Liver (tissue), 9 donors: ENCODE measurements around the gene ATP6V1C2. TPM values are rescaled to one million over a fixed set of nuclear protein-coding genes. Genes with fewer than 3 reads are reported as not detected.
A peak's percentile ranks its signal among the peaks of the same experiment; 100 is the strongest.

ENCODE experiments used
- DNase-seq: peaks from one replicate; pipeline ENCODE4 v3.0.0-alpha.2; 2017; ENCODE audit warnings: low spot score
- H3K27ac ChIP-seq, 2 donors: one replicate each; pipeline ENCODE4 v1.7.0; 2013; ENCODE audit warnings: inconsistent platforms in 2 of 2, low read length in 2 of 2, control low read depth in 1 of 2, low read depth in 1 of 2, mild to moderate bottlenecking in 1 of 2
- H3K27me3 ChIP-seq, 4 donors: one replicate each; pipeline versions ENCODE4 v1.6.1 to v1.7.0; 2013; ENCODE audit warnings: low read length in 3 of 4, inconsistent platforms in 1 of 4, mild to moderate bottlenecking in 1 of 4, moderate library complexity in 1 of 4; ENCODE audit not compliant: control insufficient read depth in 4 of 4, insufficient read depth in 4 of 4
- H3K36me3 ChIP-seq, 4 donors: one replicate each; pipeline versions ENCODE4 v1.6.1 to v1.7.0; 2013; ENCODE audit warnings: low read length in 3 of 4, mild to moderate bottlenecking in 3 of 4, low read depth in 1 of 4, moderate library complexity in 1 of 4; ENCODE audit not compliant: control insufficient read depth in 4 of 4, insufficient read depth in 3 of 4
- H3K4me1 ChIP-seq, 4 donors: one replicate each; pipeline versions ENCODE4 v1.6.1 to v1.7.0; 2013; ENCODE audit warnings: low read length in 3 of 4, mild to moderate bottlenecking in 3 of 4, moderate library complexity in 1 of 4; ENCODE audit not compliant: control insufficient read depth in 4 of 4, insufficient read depth in 4 of 4
- H3K4me3 ChIP-seq, 3 donors: one replicate each; pipeline versions ENCODE4 v1.6.1 to v1.7.0; 2013; ENCODE audit warnings: low read length in 3 of 3, control low read depth in 1 of 3, low read depth in 1 of 3, mild to moderate bottlenecking in 1 of 3
- H3K9ac ChIP-seq, 2 donors: one replicate each; pipeline ENCODE4 v1.7.0; 2013; ENCODE audit warnings: low read length in 2 of 2, mild to moderate bottlenecking in 2 of 2, moderate library complexity in 2 of 2, control low read depth in 1 of 2, low read depth in 1 of 2
- H3K9me3 ChIP-seq, 4 donors: one replicate each; pipeline versions ENCODE4 v1.6.1 to v1.7.0; 2013; ENCODE audit warnings: low read length in 3 of 4; ENCODE audit not compliant: control insufficient read depth in 4 of 4
- EGR1 ChIP-seq, 2 donors: IDR thresholded peaks; 2 replicates each; pipeline ENCODE4 v1.6.1; 2016 to 2018; ENCODE audit warnings: antibody characterized with exemption in 2 of 2, low read depth in 2 of 2
- FOXA1 ChIP-seq: IDR thresholded peaks from 2 replicates; pipeline ENCODE4 v1.6.1; 2016; ENCODE audit warnings: antibody characterized with exemption
- FOXA2 ChIP-seq: IDR thresholded peaks from 2 replicates; pipeline ENCODE4 v1.6.1; 2016; ENCODE audit warnings: antibody characterized with exemption
- GABPA ChIP-seq, 2 donors: IDR thresholded peaks in 1 of 2; conservative IDR thresholded peaks in 1 of 2; 2 replicates each; pipeline ENCODE4 v1.6.1; 2016; ENCODE audit warnings: antibody characterized with exemption in 2 of 2, mild to moderate bottlenecking in 1 of 2, moderate library complexity in 1 of 2
- HNF4A ChIP-seq, 2 donors: conservative IDR thresholded peaks; 2 replicates each; pipeline ENCODE4 v1.6.1; 2016; ENCODE audit warnings: antibody characterized with exemption in 2 of 2, mild to moderate bottlenecking in 2 of 2
- HNF4G ChIP-seq: IDR thresholded peaks from 2 replicates; pipeline ENCODE4 v1.6.1; 2016; ENCODE audit warnings: antibody characterized with exemption
- JUND ChIP-seq, 2 donors: IDR thresholded peaks; 2 replicates each; pipeline ENCODE4 v1.6.1; 2016; ENCODE audit warnings: antibody characterized with exemption in 2 of 2
- NR2F2 ChIP-seq: IDR thresholded peaks from 2 replicates; pipeline ENCODE4 v1.6.1; 2016; ENCODE audit warnings: antibody characterized with exemption
- RAD21 ChIP-seq, 2 donors: IDR thresholded peaks; 2 replicates each; pipeline ENCODE4 v1.6.1; 2016; ENCODE audit warnings: antibody characterized with exemption in 2 of 2, mild to moderate bottlenecking in 2 of 2
- RXRA ChIP-seq, 2 donors: IDR thresholded peaks; 2 replicates each; pipeline ENCODE4 v1.6.1; 2017 to 2018; ENCODE audit warnings: antibody characterized with exemption in 2 of 2, mild to moderate bottlenecking in 1 of 2
- SP1 ChIP-seq: IDR thresholded peaks from 2 replicates; pipeline ENCODE4 v1.6.1; 2018; ENCODE audit warnings: antibody characterized with exemption, mild to moderate bottlenecking
- YY1 ChIP-seq: IDR thresholded peaks from 2 replicates; pipeline ENCODE4 v1.6.1; 2016; ENCODE audit warnings: antibody characterized with exemption, mild to moderate bottlenecking
- WGBS: extraction: QIAGEN DNeasy Blood & Tissue Kit; methylation state at CpG from one replicate; pipeline ENCODE4 v1.1.7; 2013; 5-methylcytosine and 5-hydroxymethylcytosine counted together
- polyA plus RNA-seq, 2 donors: library from polyadenylated mRNA; stranded (reverse) in 1 of 2; unstranded in 1 of 2; fragments of 200-250 nt in 1 of 2; fragments of >200 nt in 1 of 2; fragmentation: Nextera tagmentation in 1 of 2; extraction: Ambion mirVana in 1 of 2; gene quantifications; one replicate each; pipeline versions ENCODE4 v1.2.1 to v1.2.3, GENCODE V29; 2013 to 2015
- total RNA-seq, 2 donors: library from RNA; depleted of rRNA; stranded (reverse); fragments of >200 nt; gene quantifications; one replicate each; pipeline ENCODE4 v1.2.3, GENCODE V29; 2014
- TF ChIP-seq, protein P1 (sequence below): fragments of 150-350 bp; IDR thresholded peaks from 2 replicates; pipeline ENCODE4 v1.5.1; 2017; ENCODE audit warnings: improper control_type of control experiment, low read depth, low read length; ENCODE audit not compliant: missing input control
- TF ChIP-seq, protein P2 (sequence below): IDR thresholded peaks from 2 replicates; pipeline ENCODE4 v1.6.1; 2016; ENCODE audit warnings: antibody characterized with exemption, mild to moderate bottlenecking
- TF ChIP-seq, protein P3 (sequence below): IDR thresholded peaks from 2 replicates; pipeline ENCODE4 v1.6.1; 2016; ENCODE audit warnings: antibody characterized with exemption
- TF ChIP-seq, protein P4 (sequence below): IDR thresholded peaks from 2 replicates; pipeline ENCODE4 v1.6.1; 2016; ENCODE audit warnings: antibody characterized with exemption
- TF ChIP-seq, protein P5 (sequence below): IDR thresholded peaks from 2 replicates; pipeline ENCODE4 v1.6.1; 2016; ENCODE audit warnings: antibody characterized with exemption
- donor health status: healthy.
- donor health status: healthy.
- donor health status: healthy.
- donor health status: healthy.
- donor health status: healthy.

The ATP6V1C2 gene
- total and polyA plus RNA-seq, 4 donors, result 0.08 to 0.66 (median 0.33) TPM

DNA sequence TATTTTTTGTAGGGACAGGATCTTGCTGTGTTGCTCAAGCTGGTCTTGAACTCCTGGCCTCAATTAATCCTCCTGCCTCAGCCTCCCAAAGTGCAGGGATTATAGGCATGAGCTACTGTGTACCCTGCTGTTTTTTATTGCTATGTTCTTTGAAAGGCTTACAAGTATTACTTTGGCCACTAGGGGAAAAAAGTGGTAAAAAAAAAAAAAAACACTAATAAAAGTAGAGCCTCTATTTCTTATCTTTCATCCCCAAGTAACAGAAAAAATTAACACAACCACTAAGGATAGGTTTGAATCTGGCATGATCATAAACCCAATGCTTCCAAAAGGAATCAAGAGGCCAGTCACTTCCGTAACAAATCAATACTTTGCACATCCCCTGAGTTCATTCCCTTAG lies 43.2 kb upstream of the ATP6V1C2 start:
- Histone ChIP-seq H3K27ac (no peak overlapping the region), H3K4me3 (no peak overlapping the region), H3K9me3 (no peaks in the 10 kb centered on the region), H3K36me3 (peaks cover 5 to 17% (median 9%) of the 10 kb centered on the region in 4 donors), H3K27me3 (no peaks in the 10 kb centered on the region), H3K4me1 (no peaks in the 10 kb centered on the region), H3K9ac (no peak overlapping the region)
- no peak for DNase-seq
- 80% methylated on average over 1 of the region's 1 CpG for WGBS
- TF ChIP-seq EGR1 (IDR thresholded peaks at IDR 0.05; ENCODE audit: low read depth in 2 of 2), result no peak
- TF ChIP-seq, protein P1, sequence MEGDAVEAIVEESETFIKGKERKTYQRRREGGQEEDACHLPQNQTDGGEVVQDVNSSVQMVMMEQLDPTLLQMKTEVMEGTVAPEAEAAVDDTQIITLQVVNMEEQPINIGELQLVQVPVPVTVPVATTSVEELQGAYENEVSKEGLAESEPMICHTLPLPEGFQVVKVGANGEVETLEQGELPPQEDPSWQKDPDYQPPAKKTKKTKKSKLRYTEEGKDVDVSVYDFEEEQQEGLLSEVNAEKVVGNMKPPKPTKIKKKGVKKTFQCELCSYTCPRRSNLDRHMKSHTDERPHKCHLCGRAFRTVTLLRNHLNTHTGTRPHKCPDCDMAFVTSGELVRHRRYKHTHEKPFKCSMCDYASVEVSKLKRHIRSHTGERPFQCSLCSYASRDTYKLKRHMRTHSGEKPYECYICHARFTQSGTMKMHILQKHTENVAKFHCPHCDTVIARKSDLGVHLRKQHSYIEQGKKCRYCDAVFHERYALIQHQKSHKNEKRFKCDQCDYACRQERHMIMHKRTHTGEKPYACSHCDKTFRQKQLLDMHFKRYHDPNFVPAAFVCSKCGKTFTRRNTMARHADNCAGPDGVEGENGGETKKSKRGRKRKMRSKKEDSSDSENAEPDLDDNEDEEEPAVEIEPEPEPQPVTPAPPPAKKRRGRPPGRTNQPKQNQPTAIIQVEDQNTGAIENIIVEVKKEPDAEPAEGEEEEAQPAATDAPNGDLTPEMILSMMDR, result peak; percentile 3

DNA sequence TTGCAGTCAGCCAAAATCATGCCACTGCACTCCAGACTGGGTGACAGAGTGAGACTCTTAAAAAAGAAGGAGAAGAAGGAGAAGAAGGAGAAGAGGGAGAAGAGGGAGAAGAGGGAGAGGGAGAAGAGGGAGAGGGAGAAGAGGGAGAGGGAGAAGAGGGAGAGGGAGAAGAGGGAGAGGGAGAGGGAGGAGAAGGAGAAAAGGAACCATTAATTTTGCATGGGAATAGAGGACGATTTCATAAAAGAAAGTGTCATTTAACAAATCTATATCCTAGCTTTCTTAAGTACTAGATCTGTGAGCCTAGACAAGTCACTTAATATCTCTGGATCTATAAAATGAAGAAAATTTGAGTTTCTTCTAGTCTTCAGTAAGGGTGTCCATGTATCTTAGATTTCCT lies 41.2 kb upstream of the ATP6V1C2 start:
- H3K9ac ChIP-seq, result no peak overlapping the region
- H3K27me3 ChIP-seq, result no peaks in the 10 kb centered on the region
- H3K36me3 ChIP-seq, result peaks cover 5 to 22% (median 11%) of the 10 kb centered on the region in 4 donors
- no peak overlapping the region for H3K27ac ChIP-seq
- DNase-seq, result no peak
- no peaks in the 10 kb centered on the region for H3K4me1 ChIP-seq
- 96% methylated on average over 1 of the region's 1 CpG for WGBS
- H3K9me3 ChIP-seq, result no peaks in the 10 kb centered on the region
- no peak overlapping the region for H3K4me3 ChIP-seq
- TF ChIP-seq HNF4G (no peak), YY1 (no peak), RXRA (IDR thresholded peaks at IDR 0.05) (no peak), RAD21 (IDR thresholded peaks at IDR 0.05) (no peak), GABPA (IDR thresholded peaks at IDR 0.05 in 1 of 2, conservative IDR thresholded peaks at IDR 0.05 in 1 of 2) (no peak), NR2F2 (no peak), HNF4A (conservative IDR thresholded peaks at IDR 0.05) (no peak), EGR1 (IDR thresholded peaks at IDR 0.05; ENCODE audit: low read depth in 2 of 2) (no peak), JUND (IDR thresholded peaks at IDR 0.05) (no peak), FOXA2 (no peak), SP1 (no peak), FOXA1 (no peak)
- TF ChIP-seq, protein P2, sequence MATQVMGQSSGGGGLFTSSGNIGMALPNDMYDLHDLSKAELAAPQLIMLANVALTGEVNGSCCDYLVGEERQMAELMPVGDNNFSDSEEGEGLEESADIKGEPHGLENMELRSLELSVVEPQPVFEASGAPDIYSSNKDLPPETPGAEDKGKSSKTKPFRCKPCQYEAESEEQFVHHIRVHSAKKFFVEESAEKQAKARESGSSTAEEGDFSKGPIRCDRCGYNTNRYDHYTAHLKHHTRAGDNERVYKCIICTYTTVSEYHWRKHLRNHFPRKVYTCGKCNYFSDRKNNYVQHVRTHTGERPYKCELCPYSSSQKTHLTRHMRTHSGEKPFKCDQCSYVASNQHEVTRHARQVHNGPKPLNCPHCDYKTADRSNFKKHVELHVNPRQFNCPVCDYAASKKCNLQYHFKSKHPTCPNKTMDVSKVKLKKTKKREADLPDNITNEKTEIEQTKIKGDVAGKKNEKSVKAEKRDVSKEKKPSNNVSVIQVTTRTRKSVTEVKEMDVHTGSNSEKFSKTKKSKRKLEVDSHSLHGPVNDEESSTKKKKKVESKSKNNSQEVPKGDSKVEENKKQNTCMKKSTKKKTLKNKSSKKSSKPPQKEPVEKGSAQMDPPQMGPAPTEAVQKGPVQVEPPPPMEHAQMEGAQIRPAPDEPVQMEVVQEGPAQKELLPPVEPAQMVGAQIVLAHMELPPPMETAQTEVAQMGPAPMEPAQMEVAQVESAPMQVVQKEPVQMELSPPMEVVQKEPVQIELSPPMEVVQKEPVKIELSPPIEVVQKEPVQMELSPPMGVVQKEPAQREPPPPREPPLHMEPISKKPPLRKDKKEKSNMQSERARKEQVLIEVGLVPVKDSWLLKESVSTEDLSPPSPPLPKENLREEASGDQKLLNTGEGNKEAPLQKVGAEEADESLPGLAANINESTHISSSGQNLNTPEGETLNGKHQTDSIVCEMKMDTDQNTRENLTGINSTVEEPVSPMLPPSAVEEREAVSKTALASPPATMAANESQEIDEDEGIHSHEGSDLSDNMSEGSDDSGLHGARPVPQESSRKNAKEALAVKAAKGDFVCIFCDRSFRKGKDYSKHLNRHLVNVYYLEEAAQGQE, result no peak
- TF ChIP-seq, protein P3, sequence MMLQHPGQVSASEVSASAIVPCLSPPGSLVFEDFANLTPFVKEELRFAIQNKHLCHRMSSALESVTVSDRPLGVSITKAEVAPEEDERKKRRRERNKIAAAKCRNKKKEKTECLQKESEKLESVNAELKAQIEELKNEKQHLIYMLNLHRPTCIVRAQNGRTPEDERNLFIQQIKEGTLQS, result no peak
- TF ChIP-seq, protein P1, result no peak
- TF ChIP-seq, protein P4, sequence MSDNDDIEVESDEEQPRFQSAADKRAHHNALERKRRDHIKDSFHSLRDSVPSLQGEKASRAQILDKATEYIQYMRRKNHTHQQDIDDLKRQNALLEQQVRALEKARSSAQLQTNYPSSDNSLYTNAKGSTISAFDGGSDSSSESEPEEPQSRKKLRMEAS, result no peak
- TF ChIP-seq, protein P5, sequence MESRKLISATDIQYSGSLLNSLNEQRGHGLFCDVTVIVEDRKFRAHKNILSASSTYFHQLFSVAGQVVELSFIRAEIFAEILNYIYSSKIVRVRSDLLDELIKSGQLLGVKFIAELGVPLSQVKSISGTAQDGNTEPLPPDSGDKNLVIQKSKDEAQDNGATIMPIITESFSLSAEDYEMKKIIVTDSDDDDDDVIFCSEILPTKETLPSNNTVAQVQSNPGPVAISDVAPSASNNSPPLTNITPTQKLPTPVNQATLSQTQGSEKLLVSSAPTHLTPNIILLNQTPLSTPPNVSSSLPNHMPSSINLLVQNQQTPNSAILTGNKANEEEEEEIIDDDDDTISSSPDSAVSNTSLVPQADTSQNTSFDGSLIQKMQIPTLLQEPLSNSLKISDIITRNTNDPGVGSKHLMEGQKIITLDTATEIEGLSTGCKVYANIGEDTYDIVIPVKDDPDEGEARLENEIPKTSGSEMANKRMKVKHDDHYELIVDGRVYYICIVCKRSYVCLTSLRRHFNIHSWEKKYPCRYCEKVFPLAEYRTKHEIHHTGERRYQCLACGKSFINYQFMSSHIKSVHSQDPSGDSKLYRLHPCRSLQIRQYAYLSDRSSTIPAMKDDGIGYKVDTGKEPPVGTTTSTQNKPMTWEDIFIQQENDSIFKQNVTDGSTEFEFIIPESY, result no peak
